ENCODE data around the gene TFF2.

The TFF2 gene

DNA sequence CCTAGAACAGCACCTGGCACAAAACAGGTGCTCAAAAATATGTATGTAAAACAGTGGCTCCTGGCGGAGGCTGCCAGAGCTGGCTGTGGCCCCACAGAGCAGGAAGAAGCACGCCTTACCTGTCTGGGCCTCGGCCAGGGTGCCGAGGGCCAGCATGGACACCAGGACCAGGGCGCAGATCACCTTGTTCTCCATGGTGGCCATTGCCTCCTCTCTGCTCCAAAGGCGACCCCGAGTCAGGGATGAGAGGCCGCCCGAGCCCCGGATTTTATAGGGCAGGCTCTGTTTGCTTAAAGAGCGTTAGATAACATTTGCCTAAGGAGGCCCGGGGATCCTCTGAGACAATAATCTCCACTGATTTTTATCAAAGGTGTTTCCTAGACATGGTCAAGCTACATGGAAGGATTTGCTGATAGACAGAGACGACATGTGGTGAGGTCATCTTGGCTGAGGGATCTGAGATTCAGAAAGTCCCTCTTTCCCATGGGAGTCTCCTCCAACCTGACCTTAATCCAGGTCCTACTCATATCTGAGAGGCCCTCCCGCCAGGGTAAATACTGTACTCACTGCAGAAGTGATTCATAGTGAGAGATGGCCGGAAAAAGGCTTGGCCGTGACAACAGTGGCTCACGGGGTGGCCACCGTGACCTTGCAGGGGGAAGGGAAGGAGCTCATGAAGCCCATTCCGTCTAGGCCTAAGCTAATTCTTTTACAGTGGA lies 15.7 kb upstream of the TFF2 start, which contains the start of gene TFF1:
TFF1 (minus strand) TSS at position 244 of the 719 bp plus-strand sequence; CDS start at position 204, 40 bp downstream.
- DNase-seq (ENCODE audit: low read depth) = no peak

DNA sequence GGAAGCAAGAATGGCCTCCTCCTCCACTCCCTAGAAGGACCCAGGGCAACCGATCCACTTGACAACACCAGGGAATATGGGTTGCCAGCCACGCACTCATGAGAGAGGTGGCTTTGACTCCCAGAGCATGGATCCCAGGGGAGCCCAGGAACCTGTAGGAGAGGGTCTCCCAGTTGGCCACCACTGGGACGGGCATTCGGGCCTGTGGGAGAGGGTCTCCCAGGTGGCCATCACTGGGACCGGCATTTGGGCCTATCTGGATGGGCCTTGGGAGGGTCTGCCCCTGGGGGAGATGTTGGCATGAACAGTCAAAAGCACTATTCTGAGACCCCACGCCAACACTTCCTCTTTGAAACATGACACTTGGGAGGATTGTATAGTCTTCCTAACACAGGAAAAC lies 15.0 kb upstream of the TFF2 start:
- DNase-seq (ENCODE audit: low read depth) = no peak

DNA sequence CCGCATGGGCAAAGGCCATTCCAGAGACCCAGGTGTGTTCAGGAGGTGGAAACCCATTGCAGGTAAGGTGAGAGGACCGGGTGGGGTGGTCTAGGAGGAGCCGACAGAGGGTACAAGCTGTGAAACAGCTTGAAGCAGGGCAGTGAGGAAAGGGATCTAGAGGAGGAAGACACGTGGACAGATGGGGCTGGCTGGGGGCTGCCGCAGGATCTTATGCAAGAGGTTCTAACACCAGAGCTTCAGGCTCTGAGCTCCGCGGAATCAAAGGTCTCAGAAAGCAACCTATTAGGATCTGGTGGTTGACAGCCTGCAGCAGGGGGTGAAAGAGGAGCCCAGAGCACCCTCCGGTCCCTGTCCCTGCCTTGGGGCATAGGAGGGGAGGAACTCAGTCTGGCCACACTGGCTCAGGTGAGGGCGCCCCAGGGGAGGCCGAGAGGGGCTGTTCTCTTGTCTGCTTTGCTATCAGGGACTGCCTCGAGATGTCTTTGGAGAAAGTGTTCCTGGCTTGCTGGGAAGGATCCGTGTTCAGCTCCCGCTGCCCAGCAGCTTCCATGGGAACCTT lies 13.6 kb upstream of the TFF2 start:
- DNase-seq (ENCODE audit: low read depth) = no peak

DNA sequence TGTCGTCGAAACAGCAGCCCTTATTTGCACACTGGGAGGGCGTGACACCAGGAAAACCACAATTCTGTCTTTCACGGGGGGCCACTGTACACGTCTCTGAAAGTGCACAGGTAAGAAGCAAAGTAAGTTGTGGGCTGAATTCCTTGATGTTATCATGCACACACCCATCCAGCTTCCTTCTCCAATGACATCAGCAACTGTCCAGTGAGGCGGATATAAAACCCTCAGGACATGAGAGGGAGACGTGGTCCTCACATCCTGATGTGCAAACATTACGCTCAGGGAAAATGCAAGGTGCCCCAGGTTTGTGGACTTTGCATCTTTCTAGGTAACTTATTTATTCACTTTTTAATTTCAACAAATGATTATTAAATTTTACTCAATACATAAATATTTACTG lies 12.5 kb upstream of the TFF2 start:
- DNase-seq (ENCODE audit: low read depth) = no peak

DNA sequence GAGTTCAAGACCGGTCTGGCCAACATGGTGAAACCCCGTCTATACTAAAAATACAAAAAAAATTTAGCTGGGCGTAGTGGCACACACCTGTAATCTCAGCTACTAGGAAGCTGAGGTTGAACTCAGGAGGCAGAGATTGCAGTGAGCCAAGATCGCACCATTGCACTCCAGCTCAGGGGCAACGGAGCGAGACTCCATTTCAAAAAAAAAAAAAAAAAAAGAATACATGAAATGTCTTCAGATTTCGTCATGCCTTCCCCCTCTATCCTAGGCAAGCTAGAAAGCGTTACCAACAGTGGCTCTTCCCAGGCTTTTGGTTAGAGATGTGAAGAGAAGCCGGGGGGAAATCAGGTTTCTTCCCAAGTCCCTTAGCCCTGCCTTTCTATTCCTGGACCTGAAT lies 11.9 kb upstream of the TFF2 start:
- DNase-seq (ENCODE audit: low read depth) = no peak

DNA sequence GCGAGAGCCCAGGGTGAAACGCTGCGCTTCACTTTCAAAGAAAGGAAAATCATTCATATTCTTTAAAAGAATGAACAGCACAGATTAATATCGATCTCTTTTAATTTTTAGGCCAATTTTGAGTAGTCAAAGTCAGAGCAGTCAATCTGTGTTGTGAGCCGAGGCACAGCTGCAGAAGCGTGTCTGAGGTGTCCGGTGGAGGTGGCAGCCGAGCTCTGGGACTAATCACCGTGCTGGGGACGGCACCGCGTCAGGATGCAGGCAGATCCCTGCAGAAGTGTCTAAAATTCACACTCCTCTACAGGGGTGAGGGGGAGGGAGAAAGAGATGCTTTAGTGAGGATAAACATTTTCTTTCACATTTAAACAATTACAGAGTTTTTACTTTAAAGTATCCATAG lies 11.4 kb upstream of the TFF2 start:
- no peak for DNase-seq (ENCODE audit: low read depth)

DNA sequence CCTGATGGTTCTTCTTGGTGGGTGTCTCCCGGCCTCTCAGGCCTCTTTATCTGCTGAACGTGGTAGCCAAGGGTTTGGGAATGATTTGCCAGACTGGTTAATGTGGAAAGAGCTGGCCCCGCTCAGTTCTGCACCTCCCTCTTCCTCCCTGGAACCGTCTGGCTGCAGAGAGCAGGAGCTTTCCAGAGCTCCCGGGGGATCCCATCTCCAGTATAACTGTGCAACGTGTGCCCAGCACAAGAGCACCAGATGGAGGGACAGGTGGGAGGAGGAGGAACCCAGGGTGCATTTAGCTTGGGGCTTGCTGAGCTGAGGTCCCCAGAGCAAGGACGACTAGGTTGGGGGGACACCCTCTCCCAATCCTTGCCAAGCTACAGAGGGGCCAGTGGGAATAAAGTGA lies 10.5 kb upstream of the TFF2 start:
- no peak for DNase-seq (ENCODE audit: low read depth)

DNA sequence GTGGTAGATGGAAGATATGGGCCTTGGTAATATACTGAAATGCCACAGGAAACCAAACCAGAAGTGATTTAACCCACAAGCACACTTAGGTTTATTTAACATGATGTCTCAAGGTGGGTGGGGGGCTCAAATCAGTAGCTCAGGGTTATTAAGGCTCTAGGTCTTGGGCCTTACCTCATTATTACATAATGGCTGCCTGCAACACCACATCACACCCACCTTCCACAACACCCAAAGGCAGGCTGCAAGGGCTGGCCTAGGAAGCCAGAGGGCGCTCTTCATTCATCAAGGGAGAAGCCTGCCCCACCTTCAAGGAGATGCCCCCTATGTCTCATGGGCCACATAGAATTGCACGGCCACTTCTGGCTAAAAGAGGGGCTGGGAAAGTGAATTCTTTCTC lies 9.5 kb upstream of the TFF2 start:
- DNase-seq (ENCODE audit: low read depth) = no peak

DNA sequence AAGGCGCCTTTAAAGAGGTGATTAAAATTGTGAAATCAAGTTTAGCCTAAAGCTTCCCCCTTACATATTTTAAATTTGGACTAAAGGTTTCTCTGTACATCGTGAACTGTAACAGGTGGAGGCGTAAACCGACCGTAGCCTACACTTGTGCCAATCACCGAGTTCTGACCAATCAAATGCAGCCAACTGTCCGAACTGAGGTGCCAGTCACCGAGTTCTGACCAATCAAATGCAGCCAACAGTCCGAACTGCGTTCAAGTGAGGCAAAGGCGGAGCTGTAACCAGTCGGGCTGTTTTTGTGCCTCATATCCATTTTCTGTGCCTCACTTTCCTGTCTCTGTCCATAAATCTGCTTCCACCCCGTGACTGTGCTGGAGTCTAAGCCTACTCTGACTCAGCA lies 8.1 kb upstream of the TFF2 start:
- DNase-seq (ENCODE audit: low read depth) = no peak

DNA sequence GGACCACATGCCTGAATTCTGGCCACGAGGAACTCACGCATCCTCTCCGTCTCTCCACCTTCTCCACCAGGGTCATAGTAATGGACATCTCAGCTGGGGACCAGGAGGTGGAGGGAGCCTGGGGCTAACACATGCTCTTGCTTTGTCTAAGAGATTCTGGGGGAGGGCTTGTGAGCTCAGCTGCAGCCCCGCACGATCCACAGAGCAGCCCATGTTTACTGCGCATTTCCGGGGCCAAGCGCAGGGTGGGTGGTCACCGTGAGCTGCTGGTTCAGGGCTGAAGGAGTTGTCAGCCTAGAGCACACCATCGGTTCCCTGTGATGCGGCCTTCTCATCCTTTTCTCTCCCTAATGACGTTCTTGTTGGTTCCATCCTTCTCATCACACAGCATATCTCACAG lies 7.5 kb upstream of the TFF2 start:
- no peak for DNase-seq (ENCODE audit: low read depth)

DNA sequence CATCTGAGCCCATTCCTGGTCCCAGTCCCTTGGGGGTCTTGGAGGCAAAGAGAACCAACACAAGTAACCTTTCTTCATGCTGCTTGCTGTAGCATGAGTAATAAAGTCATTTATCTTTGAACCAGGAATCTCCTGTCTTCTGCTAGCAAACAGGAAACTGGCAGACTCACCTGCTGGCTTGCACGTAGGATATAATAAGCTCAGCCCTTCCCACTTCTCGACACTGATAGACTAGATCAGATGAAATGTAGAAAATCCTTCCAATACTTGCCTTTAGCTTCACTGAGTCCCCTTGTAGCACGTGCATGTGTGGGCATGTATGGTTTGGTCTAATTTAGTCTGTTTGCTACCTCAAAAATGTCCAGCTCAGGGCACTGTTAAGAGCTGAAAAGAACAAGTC lies 6.5 kb upstream of the TFF2 start:
- DNase-seq (ENCODE audit: low read depth) = no peak

DNA sequence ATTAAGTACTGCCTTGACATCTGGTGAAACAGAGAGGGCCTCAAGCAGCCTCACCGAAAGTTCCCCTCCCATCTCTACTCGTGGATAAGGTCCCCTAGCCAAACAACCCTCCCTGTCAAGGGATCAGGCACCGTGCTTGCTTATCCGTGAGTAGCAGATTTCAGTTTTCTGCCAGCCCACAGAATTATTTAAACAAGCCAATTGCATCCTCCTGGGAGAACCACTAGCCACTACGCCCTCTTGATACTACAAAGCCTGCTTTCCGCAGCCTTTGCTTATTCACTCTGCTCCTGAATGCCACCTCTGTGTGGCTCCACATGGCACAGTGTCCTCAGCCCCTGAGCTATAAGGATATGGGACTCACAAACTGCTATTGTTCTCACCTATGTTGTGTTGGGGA lies 5.9 kb upstream of the TFF2 start:
- no peak for DNase-seq (ENCODE audit: low read depth)

DNA sequence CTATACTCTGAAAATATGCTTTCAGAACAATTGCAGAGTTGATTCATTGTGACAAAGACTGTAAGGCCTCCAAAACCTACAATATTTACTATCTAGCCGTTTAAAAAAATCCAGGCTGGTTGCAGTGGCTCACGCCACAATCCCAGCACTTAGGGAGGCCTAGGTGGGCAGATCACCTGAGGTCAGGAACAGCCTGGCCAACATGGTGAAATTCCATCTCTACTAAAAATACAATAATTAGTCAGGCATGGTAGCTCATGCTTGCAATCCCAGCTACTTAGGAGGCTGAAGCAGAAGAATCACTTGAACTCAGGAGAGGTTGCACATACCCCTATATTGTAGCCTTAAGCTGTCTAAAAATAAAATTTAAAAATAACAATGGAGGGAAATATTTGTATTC lies 5.3 kb upstream of the TFF2 start:
- no peak for DNase-seq (ENCODE audit: low read depth)

DNA sequence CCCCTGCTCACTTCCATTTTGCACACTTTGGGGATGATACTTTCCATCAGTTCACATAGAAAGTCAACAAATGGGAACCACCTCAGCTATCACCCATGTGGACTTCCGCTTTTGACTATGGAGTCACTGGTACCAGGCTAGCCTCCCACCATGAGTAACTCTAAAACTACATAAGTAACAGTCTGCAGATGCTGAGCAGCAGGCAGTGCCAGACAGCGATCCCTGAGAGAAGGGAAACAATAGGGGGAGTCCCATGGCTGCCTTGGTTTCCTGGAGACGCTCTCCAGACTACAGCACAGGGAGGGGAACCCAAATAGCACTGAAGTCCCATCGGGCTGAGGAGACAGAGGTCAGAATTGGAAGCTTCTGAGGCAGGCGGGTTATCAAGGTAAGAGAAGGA lies 2.8 kb upstream of the TFF2 start:
- DNase-seq (ENCODE audit: low read depth) = no peak

DNA sequence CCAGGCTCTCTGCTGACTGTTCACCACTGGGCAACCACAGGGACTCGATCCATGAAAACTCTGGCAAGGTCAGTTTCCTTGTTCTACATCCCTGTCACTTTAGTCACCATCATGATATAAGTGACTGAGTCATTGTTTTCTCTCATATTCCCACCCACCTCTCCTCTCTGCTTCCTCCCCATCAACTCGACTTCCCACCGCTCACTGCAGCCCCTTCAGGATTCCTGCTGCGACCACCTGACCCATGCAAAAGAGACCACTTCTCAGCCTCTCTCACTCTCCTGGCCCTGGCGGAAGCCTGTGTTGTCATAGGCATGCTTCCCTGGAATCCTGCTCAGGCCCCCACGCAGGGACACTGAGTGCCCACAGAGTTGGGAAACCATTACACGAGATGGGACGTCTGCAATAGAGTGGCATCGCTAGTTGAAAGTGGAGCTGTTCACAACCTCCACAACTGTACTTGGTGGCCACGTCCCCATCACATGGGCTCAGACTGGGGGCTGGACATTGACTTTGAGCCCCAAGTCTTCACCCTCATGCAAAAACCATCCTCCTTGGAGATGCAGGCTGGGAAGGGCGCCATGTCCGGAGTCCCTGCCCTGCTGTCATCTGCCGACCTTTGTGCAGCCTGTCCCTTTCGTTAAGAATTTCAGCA lies 1.8 kb upstream of the TFF2 start:
- DNase-seq (ENCODE audit: low read depth) = no peak

DNA sequence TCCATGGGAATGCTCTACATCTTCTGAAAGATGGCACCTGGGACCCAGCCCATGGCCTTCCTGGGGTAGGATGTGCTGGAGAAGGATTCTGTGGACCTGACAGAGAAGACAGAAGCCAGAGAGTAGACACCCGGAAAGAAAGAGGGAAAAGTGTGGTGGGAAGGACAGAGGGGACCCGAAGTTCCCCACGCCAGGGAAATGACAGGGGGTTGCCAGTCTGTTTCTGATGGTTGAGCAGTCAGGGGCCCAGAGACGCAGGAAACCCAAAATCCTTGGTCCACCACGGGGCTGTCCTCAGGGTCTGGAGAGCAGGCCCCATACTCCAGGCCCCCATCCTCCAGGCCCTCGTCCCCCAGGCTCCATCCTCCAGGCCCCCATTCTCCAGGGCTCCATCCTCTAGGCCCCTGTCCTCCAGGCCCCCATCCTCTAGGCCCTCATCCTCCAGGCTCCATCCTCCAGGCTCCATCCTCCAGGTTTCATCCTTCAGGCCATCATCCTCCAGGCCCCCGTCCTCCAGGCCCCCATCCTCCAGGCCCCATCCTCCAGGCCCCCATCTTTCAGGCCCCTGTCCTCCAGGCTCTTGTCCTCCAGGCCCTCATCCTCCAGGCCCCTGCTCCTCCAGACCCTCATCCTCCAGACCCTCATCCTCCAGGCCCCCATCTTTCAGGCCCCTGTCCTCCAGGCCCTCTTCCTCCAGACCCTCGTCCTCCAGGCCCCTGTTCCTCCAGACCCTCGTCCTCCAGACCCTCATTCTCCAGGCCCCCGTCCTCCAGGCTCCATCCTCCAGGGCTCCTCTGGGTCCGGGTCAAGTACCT lies 1.0 kb upstream of the TFF2 start:
- no peak for DNase-seq (ENCODE audit: low read depth)

DNA sequence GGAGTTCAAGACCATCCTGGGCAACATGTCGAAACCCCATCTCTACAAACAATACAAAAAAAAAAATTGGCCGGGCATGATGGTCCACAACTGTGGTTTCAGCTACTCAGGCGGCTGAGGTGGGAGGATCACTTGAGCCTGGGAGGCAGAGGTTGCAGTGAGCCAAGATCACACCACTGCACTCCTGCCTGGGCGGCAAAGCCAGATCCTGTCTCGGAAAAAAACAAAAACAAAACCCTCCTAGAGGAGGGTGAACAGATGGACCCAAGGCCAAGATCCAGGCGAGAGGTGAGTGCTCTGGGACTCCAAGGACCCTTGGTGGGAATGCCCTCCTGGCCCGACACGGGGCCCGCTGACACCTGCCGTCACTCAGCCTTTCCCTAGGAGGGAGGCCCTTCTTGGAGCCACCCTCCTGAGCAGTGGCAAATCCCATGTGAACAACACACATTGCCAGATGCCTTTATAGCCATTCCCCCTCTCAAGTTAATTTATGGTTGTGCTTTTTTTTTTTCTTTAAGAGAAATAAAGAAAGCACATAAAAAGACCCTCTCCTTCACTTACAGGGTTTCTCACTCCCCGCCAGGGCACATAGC lies 380 bp downstream of the TFF2 start:
- DNase-seq (ENCODE audit: low read depth) = no peak

DNA sequence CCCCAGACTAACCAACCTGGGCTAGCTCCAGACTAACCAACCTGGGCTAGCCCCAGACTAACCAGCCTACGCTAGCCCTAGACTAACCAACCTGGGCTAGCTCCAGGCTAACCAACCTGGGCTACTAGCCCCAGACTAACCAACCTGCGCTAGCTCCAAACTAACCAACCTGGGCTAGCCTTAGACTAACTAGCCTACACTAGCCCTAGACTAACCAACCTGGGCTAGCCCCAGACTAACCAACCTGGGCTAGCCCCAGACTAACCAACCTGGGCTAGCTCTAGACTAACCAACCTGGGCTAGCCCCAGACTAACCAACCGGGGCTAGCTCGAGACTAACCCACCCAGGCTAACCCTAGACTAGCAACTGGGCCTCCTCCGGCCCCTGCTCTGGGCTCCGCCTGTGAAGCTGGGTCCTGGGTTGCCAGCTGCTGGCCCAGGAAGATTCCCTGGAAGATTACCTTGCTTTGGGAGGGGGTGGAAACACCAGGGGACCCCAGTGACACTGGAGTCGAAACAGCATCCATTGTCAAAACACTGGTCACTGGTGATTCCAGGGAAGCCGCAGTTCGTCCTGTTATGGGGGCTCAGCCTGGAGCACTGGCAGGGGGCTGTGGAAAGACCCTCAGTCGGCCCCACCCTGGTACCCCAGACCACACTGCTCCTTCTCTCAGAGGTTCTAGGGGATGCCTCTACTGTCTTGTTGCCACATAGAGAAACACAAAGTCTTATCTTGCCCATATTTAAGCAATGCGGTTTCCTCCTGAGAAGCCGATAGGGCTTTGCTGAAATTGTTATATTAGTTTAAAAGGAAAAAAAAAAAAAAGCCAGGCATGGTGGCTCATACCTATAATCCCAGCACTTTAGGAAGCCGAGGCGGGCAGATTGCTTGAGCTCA lies 1.1 kb downstream of the TFF2 start:
- DNase-seq (ENCODE audit: low read depth) = no peak

DNA sequence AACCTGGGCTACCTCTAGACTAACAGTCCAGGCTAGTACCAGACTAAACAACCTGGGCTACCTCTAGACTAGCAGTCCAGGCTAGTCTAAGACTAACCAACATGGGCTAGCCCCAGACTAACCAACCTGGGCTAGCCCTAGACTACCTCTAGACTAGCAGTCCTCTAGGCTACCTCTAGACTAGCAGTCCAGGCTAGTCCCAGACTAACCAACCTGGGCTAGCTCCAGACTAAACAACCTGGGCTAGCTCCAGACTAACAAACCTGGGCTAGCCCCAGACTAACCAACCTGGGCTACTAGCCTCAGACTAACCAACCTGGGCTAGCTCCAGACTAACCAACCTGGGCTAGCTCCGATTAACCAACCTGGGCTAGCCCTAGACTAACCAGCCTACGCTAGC lies 2.0 kb downstream of the TFF2 start:
- DNase-seq (ENCODE audit: low read depth) = no peak

DNA sequence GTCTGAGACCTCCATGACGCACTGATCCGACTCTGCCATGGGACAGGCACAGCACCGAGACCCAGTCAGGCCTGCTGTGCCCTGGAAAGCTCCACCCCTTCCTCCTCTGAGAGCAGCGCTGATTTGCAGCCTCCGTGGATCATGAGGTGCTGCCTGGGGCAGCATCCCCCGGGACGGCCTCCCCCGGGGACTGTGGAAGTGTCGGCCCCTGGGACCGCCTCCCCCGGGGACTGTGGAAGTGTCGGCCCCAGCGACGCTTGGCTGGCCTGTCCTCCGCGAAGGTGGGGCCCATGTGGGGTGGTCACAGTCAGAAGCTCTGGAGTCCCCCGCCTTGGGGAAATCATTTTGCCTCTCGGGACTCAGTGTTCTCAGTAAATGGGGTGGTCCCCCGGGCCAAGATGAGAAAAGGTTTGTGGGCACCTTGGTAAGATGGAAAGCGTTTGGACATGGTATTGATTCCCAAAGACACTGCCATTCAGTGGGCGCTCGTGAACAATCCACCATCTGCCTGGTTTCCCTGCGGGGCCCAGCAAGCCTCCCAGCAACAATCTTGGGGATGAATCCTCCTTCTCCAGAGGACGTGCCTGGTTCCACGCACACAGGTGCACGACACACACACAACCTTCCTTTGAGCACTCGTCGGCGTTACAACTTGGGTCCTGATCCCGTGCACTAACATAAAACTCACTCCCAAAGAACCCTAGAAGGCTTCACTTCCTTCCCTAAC lies 3.0 kb downstream of the TFF2 start:
- DNase-seq (ENCODE audit: low read depth) = no peak

Data from GM04503 (cell line).